ENCODE results near the gene MT2A. TPM values are rescaled to one million over a fixed set of nuclear protein-coding genes. Genes with fewer than 3 reads are reported as not detected.

MT2A gene
- total and polyA plus RNA-seq, 2 of the 4 experiments (the other 2 are of a cell fraction) = 25.5 to 621 TPM

GRCh38 chr16:56652600-56652999 lies 44.2 kb downstream of the MT2A start:
- no peak overlapping the region for H2AK9ac ChIP-seq (replicated peaks; ENCODE audit: low read depth, low read length, poor library complexity)
- no CpG with 5 or more reads among the region's 1 CpG for WGBS, 2 experiments (ENCODE audit: extremely low coverage in 2 of 2, insufficient read length in 1 of 2)
- TF ChIP-seq NFE2L2 (IDR thresholded peaks at IDR 0.05; ENCODE audit: low read depth, low read length) (no peak), CHD1 (IDR thresholded peaks at IDR 0.05; ENCODE audit: low read depth, low read length) (no peak), CEBPB (IDR thresholded peaks at IDR 0.05; ENCODE audit: low read depth, low read length) (no peak), RFX5 (IDR thresholded peaks at IDR 0.05; ENCODE audit: low read depth, low read length) (no peak), FOS (IDR thresholded peaks at IDR 0.05; ENCODE audit: low read depth, low read length) (no peak)
- TF ChIP-seq, protein P1, sequence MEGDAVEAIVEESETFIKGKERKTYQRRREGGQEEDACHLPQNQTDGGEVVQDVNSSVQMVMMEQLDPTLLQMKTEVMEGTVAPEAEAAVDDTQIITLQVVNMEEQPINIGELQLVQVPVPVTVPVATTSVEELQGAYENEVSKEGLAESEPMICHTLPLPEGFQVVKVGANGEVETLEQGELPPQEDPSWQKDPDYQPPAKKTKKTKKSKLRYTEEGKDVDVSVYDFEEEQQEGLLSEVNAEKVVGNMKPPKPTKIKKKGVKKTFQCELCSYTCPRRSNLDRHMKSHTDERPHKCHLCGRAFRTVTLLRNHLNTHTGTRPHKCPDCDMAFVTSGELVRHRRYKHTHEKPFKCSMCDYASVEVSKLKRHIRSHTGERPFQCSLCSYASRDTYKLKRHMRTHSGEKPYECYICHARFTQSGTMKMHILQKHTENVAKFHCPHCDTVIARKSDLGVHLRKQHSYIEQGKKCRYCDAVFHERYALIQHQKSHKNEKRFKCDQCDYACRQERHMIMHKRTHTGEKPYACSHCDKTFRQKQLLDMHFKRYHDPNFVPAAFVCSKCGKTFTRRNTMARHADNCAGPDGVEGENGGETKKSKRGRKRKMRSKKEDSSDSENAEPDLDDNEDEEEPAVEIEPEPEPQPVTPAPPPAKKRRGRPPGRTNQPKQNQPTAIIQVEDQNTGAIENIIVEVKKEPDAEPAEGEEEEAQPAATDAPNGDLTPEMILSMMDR (conservative IDR thresholded peaks at IDR 0.05; ENCODE audit: low read depth, low read length) = no peak
- TF ChIP-seq, protein P2, sequence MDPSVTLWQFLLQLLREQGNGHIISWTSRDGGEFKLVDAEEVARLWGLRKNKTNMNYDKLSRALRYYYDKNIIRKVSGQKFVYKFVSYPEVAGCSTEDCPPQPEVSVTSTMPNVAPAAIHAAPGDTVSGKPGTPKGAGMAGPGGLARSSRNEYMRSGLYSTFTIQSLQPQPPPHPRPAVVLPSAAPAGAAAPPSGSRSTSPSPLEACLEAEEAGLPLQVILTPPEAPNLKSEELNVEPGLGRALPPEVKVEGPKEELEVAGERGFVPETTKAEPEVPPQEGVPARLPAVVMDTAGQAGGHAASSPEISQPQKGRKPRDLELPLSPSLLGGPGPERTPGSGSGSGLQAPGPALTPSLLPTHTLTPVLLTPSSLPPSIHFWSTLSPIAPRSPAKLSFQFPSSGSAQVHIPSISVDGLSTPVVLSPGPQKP (IDR thresholded peaks at IDR 0.05; ENCODE audit: borderline replicate concordance, low read depth, low read length) = no peak
- dilution Hi-C loops (cut with HindIII; ENCODE audit: low sequenced_read_pairs, unreplicated experiment) = no loop called here
- in situ Hi-C loops (cut with MboI; ENCODE audit: low sequenced_read_pairs) = no loop called here
- no peak overlapping the region for H3K4me2 ChIP-seq (ENCODE audit: low read depth, low read length)
- H3K56ac ChIP-seq (ENCODE audit: extremely low read depth, insufficient read depth, low read length) = no peak overlapping the region
- intact Hi-C loops (cut with micrococcal nuclease) = no loop called here
- ATAC-seq (ENCODE audit: low read depth) (no peak), DNase-seq (no peak)
- no peaks in the 10 kb centered on the region for H3K79me1 ChIP-seq (ENCODE audit: low read depth in 1 of 2, low read length in 2 of 2)
- no peak overlapping the region for H2AFZ ChIP-seq (replicated peaks; ENCODE audit: low read length, poor library complexity)
- ChIA-PET CTCF (no interaction called here), POLR2A (ENCODE audit: unreplicated experiment) (no interaction called here)
- no peak overlapping the region for H3K23ac ChIP-seq (ENCODE audit: low read depth, low read length)
- H3K9me1 ChIP-seq (ENCODE audit: insufficient read depth, low read length) = 0 out of 2 replicates have a peak, but pooled peaks cover under 1% of the 10 kb centered on the region
- H2BK120ac ChIP-seq (ENCODE audit: low read depth, low read length) = no peak overlapping the region
- peaks cover 73% of the 10 kb centered on the region for H3K27me3 ChIP-seq (ENCODE audit: control insufficient read depth, insufficient read depth, low read length)
- no peak overlapping the region for H4K5ac ChIP-seq (ENCODE audit: low read depth, low read length)
- H2BK5ac ChIP-seq (ENCODE audit: low read depth, low read length, poor library complexity, severe bottlenecking) = no peak overlapping the region
- no TSS peak for BruUV-seq (replicated peaks)
- no peak overlapping the region for H3K9ac ChIP-seq (ENCODE audit: low read depth, low read length)
- no peaks in the 10 kb centered on the region for H3K36me3 ChIP-seq (ENCODE audit: control insufficient read depth, insufficient read depth, low read length)
- H3K27ac ChIP-seq (ENCODE audit: insufficient read depth, low read length) = no peak overlapping the region
- no peak overlapping the region for H2BK20ac ChIP-seq (ENCODE audit: low read depth, low read length)
- no peaks in the 10 kb centered on the region; the same call in 1 of the 2 replicates for H4K20me1 ChIP-seq (ENCODE audit: insufficient read depth, low read length)
- no peak overlapping the region for H2AK5ac ChIP-seq (ENCODE audit: low read depth, low read length)
- H3K9me3 ChIP-seq (ENCODE audit: control insufficient read depth, insufficient read depth, low read length) = no peaks in the 10 kb centered on the region
- H3K4ac ChIP-seq (ENCODE audit: low read depth, low read length) = no peak overlapping the region
- no peaks in the 10 kb centered on the region for H3K4me1 ChIP-seq (ENCODE audit: control insufficient read depth, insufficient read depth, low read length)
- H3K4me3 ChIP-seq (ENCODE audit: insufficient read depth, low read depth, low read length) = no peak overlapping the region
- H2BK15ac ChIP-seq (ENCODE audit: low read depth, low read length) = no peak overlapping the region
- no peak overlapping the region for H3K14ac ChIP-seq (replicated peaks; ENCODE audit: low read depth, low read length)
- no peak overlapping the region for H3K18ac ChIP-seq (ENCODE audit: low read depth, low read length)
- no peak overlapping the region for H4K91ac ChIP-seq (ENCODE audit: insufficient read depth, low read depth, low read length)
- H4K8ac ChIP-seq (ENCODE audit: low read depth in 2 of 2, low read length in 2 of 2) = no peak overlapping the region
